ENCODE measurements around the gene FAM168A.

- no peak for TF ChIP-seq CTCF (IDR thresholded peaks at IDR 0.05)
- TF ChIP-seq EZH2phosphoT487 (IDR thresholded peaks at IDR 0.05) = no peak
- TF ChIP-seq EZH2 (IDR thresholded peaks at IDR 0.05) = no peak
Observed at GRCh38 chr11:73453562-73453961, 144.3 kb downstream of the FAM168A start.
